ENCODE data around the gene PPP2R2D. TPM values are rescaled to one million over a fixed set of nuclear protein-coding genes. Genes with fewer than 3 reads are reported as not detected.

The PPP2R2D gene
- total RNA-seq, 1 donor from 2014 or later = 34.2 TPM

- DNase-seq (ENCODE audit: low read depth) (no peak), FAIRE-seq (no peak)
- Histone ChIP-seq H3K4me3 (ENCODE audit: low read depth, low read length) (no peak overlapping the region), H3K27me3 (ENCODE audit: control insufficient read depth, insufficient read depth, low read length) (no peaks in the 10 kb centered on the region), H3K36me3 (ENCODE audit: control insufficient read depth, insufficient read depth, low read length) (no peaks in the 10 kb centered on the region)
- no peak for TF ChIP-seq CTCF (IDR thresholded peaks at IDR 0.05; ENCODE audit: insufficient read depth, low read length, severe bottlenecking)
Observed at GRCh38 chr10:132004052-132004451, 103.2 kb downstream of the PPP2R2D start.

GRCh38 chr10:132005147-132005546 is 104.3 kb downstream of the PPP2R2D start:
- Histone ChIP-seq H3K4me3 (ENCODE audit: low read depth, low read length) (no peak overlapping the region), H3K27me3 (ENCODE audit: control insufficient read depth, insufficient read depth, low read length) (no peaks in the 10 kb centered on the region), H3K36me3 (ENCODE audit: control insufficient read depth, insufficient read depth, low read length) (no peaks in the 10 kb centered on the region)
- TF ChIP-seq CTCF (IDR thresholded peaks at IDR 0.05; ENCODE audit: insufficient read depth, low read length, severe bottlenecking) = no peak
- DNase-seq (ENCODE audit: low read depth) (no peak), FAIRE-seq (no peak)

- FAIRE-seq (no peak), DNase-seq (ENCODE audit: low read depth) (no peak)
- TF ChIP-seq CTCF (IDR thresholded peaks at IDR 0.05; ENCODE audit: insufficient read depth, low read length, severe bottlenecking) = no peak
- Histone ChIP-seq H3K36me3 (ENCODE audit: control insufficient read depth, insufficient read depth, low read length) (no peaks in the 10 kb centered on the region), H3K4me3 (ENCODE audit: low read depth, low read length) (no peak overlapping the region), H3K27me3 (ENCODE audit: control insufficient read depth, insufficient read depth, low read length) (no peaks in the 10 kb centered on the region)
Observed at GRCh38 chr10:132006966-132007365, 106.2 kb downstream of the PPP2R2D start.

GRCh38 chr10:132007681-132008080 is 106.9 kb downstream of the PPP2R2D start:
- DNase-seq (ENCODE audit: low read depth) (no peak), FAIRE-seq (no peak)
- H3K4me3 ChIP-seq (ENCODE audit: low read depth, low read length) = no peak overlapping the region
- no peaks in the 10 kb centered on the region for H3K27me3 ChIP-seq (ENCODE audit: control insufficient read depth, insufficient read depth, low read length)
- H3K36me3 ChIP-seq (ENCODE audit: control insufficient read depth, insufficient read depth, low read length) = no peaks in the 10 kb centered on the region
- no peak for TF ChIP-seq CTCF (IDR thresholded peaks at IDR 0.05; ENCODE audit: insufficient read depth, low read length, severe bottlenecking)

Other genes starting within 250 kb of the PPP2R2D start
- gene BNIP3, start 80.9 kb downstream of the PPP2R2D start, total RNA-seq = 84.0 and 96.5 TPM in 2 replicates
- under 0.01 TPM in 1 of 2 replicates, not detected in the other for gene JAKMIP3, start 164.9 kb downstream of the PPP2R2D start, total RNA-seq

Data from bronchial epithelial cell (primary cell).